H1 (cell line): ENCODE results near the gene NMT1. TPM values are rescaled to one million over a fixed set of nuclear protein-coding genes. Genes with fewer than 3 reads are reported as not detected.
A peak's percentile ranks its signal among the peaks of the same experiment; 100 is the strongest.

Experiments
- CTCF ChIA-PET: fragments of 300-600 bp; sonication (Branson Sonifier 250); formaldehyde crosslinking; loops from one replicate; lab custom pipeline; 2021; ENCODE audit not compliant: partially characterized antibody; lab: Charles Lee
- POLR2A ChIA-PET: fragments of 300-600 bp; sonication (Branson Sonifier 250); formaldehyde crosslinking; loops from one replicate; lab custom pipeline; 2021; ENCODE audit warnings: inconsistent platforms; ENCODE audit not compliant: partially characterized antibody; lab: Charles Lee
- DNase-seq, 2 experiments: peaks; one replicate each; pipeline versions ENCODE4 v3.0.0 to v3.0.0-alpha.2; 2010 to 2022; ENCODE audit warnings: low spot score in 2 of 2, low read depth in 1 of 2, mixed read lengths in 1 of 2
- FAIRE-seq: peaks from 2 replicates; lab custom pipeline; 2011; peaks lifted over from hg19 to GRCh38; lab: Jason Lieb, UNC
- H2AFZ ChIP-seq: 2 replicates; pipeline ENCODE4 v1.8.1; 2012; ENCODE audit warnings: low read length, inconsistent platforms
- H2AK5ac ChIP-seq: 2 replicates; pipeline ENCODE4 v1.6.1; 2013; ENCODE audit warnings: low read depth, low read length
- H2BK120ac ChIP-seq: replicated peaks from 2 replicates; pipeline ENCODE3; 2013; ENCODE audit warnings: low read depth, low read length, inconsistent platforms
- H2BK12ac ChIP-seq: 2 replicates; pipeline ENCODE4 v1.6.1; 2013; ENCODE audit warnings: low read depth, low read length
- H2BK15ac ChIP-seq: 2 replicates; pipeline ENCODE4 v1.6.1; 2013; ENCODE audit warnings: low read length
- H2BK20ac ChIP-seq: 2 replicates; pipeline ENCODE4 v1.6.1; 2013; ENCODE audit warnings: low read length
- H2BK5ac ChIP-seq: 2 replicates; pipeline ENCODE4 v1.6.1; 2013; ENCODE audit warnings: low read depth, low read length
- H3K14ac ChIP-seq: 2 replicates; pipeline ENCODE4 v1.6.1; 2013; ENCODE audit warnings: inconsistent platforms; ENCODE audit not compliant: insufficient read length
- H3K18ac ChIP-seq: 2 replicates; pipeline ENCODE4 v1.6.1; 2013; ENCODE audit warnings: low read length; ENCODE audit errors: extremely low read depth
- H3K23ac ChIP-seq: 2 replicates; pipeline ENCODE4 v1.6.1; 2013; ENCODE audit warnings: inconsistent platforms; ENCODE audit not compliant: insufficient read length
- H3K23me2 ChIP-seq: 2 replicates; pipeline ENCODE4 v1.6.1; 2013; ENCODE audit warnings: low read depth, low read length
- H3K27ac ChIP-seq: 2 replicates; pipeline ENCODE4 v1.6.1; 2011; ENCODE audit warnings: low read depth, low read length, inconsistent platforms
- H3K27me3 ChIP-seq, 4 experiments: replicated peaks in 1 of 4; 1 replicate in 1 of 4; 2 replicates in 3 of 4; pipeline versions ENCODE4 v1.6.1 to v1.8.1; 2011 to 2013; ENCODE audit warnings: low read length in 3 of 4, mild to moderate bottlenecking in 3 of 4, inconsistent platforms in 2 of 4, mixed read lengths in 2 of 4, moderate library complexity in 1 of 4; ENCODE audit not compliant: control insufficient read depth in 3 of 4, insufficient read depth in 3 of 4; ENCODE audit errors: extremely low read depth in 1 of 4
- H3K36me3 ChIP-seq, 4 experiments: 2 replicates each; pipeline versions ENCODE4 v1.6.1 to v1.8.1; 2011 to 2013; ENCODE audit warnings: mild to moderate bottlenecking in 4 of 4, low read length in 3 of 4, moderate library complexity in 2 of 4, control low read depth in 1 of 4, inconsistent platforms in 1 of 4; ENCODE audit not compliant: insufficient read depth in 4 of 4, control insufficient read depth in 2 of 4
- H3K4ac ChIP-seq: replicated peaks from 2 replicates; pipeline ENCODE3; 2013; ENCODE audit warnings: low read length, low read depth, mixed read lengths, inconsistent platforms; ENCODE audit not compliant: insufficient read length
- H3K4me1 ChIP-seq, 4 experiments: replicated peaks in 1 of 4; 1 replicate in 1 of 4; 2 replicates in 3 of 4; pipeline versions ENCODE4 v1.6.1 to v1.8.1; 2011 to 2013; ENCODE audit warnings: low read length in 3 of 4, inconsistent platforms in 2 of 4, mixed read lengths in 1 of 4; ENCODE audit not compliant: insufficient read depth in 4 of 4, control insufficient read depth in 3 of 4
- H3K4me2 ChIP-seq, 2 experiments: 2 replicates each; pipeline versions ENCODE4 v1.6.1 to v1.8.1; 2011 to 2013; ENCODE audit warnings: low read depth in 2 of 2, low read length in 2 of 2, control low read depth in 1 of 2, inconsistent platforms in 1 of 2, mild to moderate bottlenecking in 1 of 2; ENCODE audit not compliant: insufficient read depth in 1 of 2
- H3K4me3 ChIP-seq, 4 experiments: fragments of 200-600, 300-600 bp in 1 of 4; sonication (generic), shearing (Covaris generic), sonication (Bioruptor Twin) in 1 of 4; 2 replicates each; pipeline versions ENCODE4 v1.5.1 to v1.8.1; 2011 to 2016; ENCODE audit warnings: low read length in 4 of 4, low read depth in 3 of 4, control low read depth in 2 of 4, inconsistent platforms in 2 of 4, mild to moderate bottlenecking in 2 of 4, mixed read lengths in 1 of 4, moderate library complexity in 1 of 4; ENCODE audit not compliant: insufficient read depth in 2 of 4; ENCODE audit errors: extremely low read depth in 1 of 4
- H3K56ac ChIP-seq: replicated peaks from 2 replicates; pipeline ENCODE3; 2013; ENCODE audit warnings: low read depth, mild to moderate bottlenecking, mixed read lengths, low read length, inconsistent platforms; ENCODE audit not compliant: insufficient read length
- H3K79me1 ChIP-seq: 2 replicates; pipeline ENCODE4 v1.6.1; 2013; ENCODE audit warnings: low read depth, low read length, control low read depth
- H3K79me2 ChIP-seq, 2 experiments: 2 replicates each; pipeline versions ENCODE4 v1.6.1 to v1.8.1; 2012 to 2013; ENCODE audit warnings: low read length in 2 of 2, mild to moderate bottlenecking in 2 of 2, inconsistent platforms in 1 of 2; ENCODE audit not compliant: insufficient read depth in 2 of 2, control insufficient read depth in 1 of 2
- H3K9ac ChIP-seq, 4 experiments: replicated peaks in 1 of 4; 1 replicate in 1 of 4; 2 replicates in 3 of 4; pipeline versions ENCODE4 v1.6.1 to v1.8.1; 2011 to 2013; ENCODE audit warnings: low read depth in 3 of 4, low read length in 3 of 4, control low read depth in 2 of 4, mild to moderate bottlenecking in 2 of 4, moderate library complexity in 2 of 4, inconsistent platforms in 1 of 4; ENCODE audit errors: extremely low read depth in 1 of 4
- H3K9me3 ChIP-seq, 2 experiments: 2 replicates each; pipeline versions ENCODE4 v1.6.1 to v1.8.1; 2012 to 2013; ENCODE audit warnings: mild to moderate bottlenecking in 2 of 2, moderate library complexity in 2 of 2, control low read depth in 1 of 2, inconsistent platforms in 1 of 2, low read depth in 1 of 2, low read length in 1 of 2, mixed read lengths in 1 of 2; ENCODE audit not compliant: insufficient read depth in 2 of 2
- H4K20me1 ChIP-seq, 2 experiments: replicated peaks in 1 of 2; 2 replicates each; pipeline versions ENCODE3 to v1.8.1; 2011 to 2013; ENCODE audit warnings: inconsistent platforms in 2 of 2, low read length in 2 of 2, mild to moderate bottlenecking in 1 of 2; ENCODE audit not compliant: insufficient read depth in 2 of 2, control insufficient read depth in 1 of 2
- H4K5ac ChIP-seq: 2 replicates; pipeline ENCODE4 v1.6.1; 2013; ENCODE audit warnings: low read length, low read depth, mixed read lengths, inconsistent platforms; ENCODE audit not compliant: insufficient read length
- H4K8ac ChIP-seq: 2 replicates; pipeline ENCODE4 v1.8.0; 2013; ENCODE audit warnings: mild to moderate bottlenecking, moderate library complexity, low read length, inconsistent platforms; ENCODE audit not compliant: insufficient read depth; ENCODE audit errors: extremely low read depth
- H4K91ac ChIP-seq: replicated peaks from 2 replicates; pipeline ENCODE3; 2013; ENCODE audit warnings: low read length, mixed read lengths, inconsistent platforms; ENCODE audit not compliant: insufficient read length
- NANOG ChIP-seq: IDR thresholded peaks from 2 replicates; pipeline ENCODE4 v1.6.1; 2011; ENCODE audit warnings: low read length, low read depth, mild to moderate bottlenecking, inconsistent platforms; ENCODE audit not compliant: insufficient read depth, poor library complexity, severe bottlenecking
- PHF8 ChIP-seq: fragments of 200-600 bp; sonication (generic); conservative IDR thresholded peaks from 2 replicates; pipeline ENCODE4 v1.7.1; 2012; ENCODE audit warnings: low read depth, mild to moderate bottlenecking, inconsistent platforms, low read length, moderate library complexity
- POLR2A ChIP-seq, 2 experiments: IDR thresholded peaks; 1 replicate in 1 of 2; 2 replicates in 1 of 2; pipeline ENCODE4 v1.6.1; 2011; ENCODE audit warnings: low read depth in 2 of 2, low read length in 2 of 2, mild to moderate bottlenecking in 2 of 2; ENCODE audit errors: control extremely low read depth in 1 of 2
- TAF1 ChIP-seq: IDR thresholded peaks from 2 replicates; pipeline ENCODE4 v1.6.1; 2011; ENCODE audit warnings: mild to moderate bottlenecking, low read depth, low read length
- TBP ChIP-seq: IDR thresholded peaks from 2 replicates; pipeline ENCODE4 v1.6.1; 2011; ENCODE audit warnings: low read depth, low read length, improper control_type of control experiment
- WGBS, 2 experiments: shearing (Covaris generic) in 1 of 2; methylation state at CpG; one replicate each; pipeline versions ENCODE4 v1.1.6 to v1.1.7; 2013 to 2015; ENCODE audit warnings: low lambda C conversion rate in 2 of 2, mixed read lengths in 2 of 2, inconsistent platforms in 1 of 2, low coverage in 1 of 2, missing lambda C conversion rate in 1 of 2; ENCODE audit not compliant: insufficient replicate concordance in 2 of 2, insufficient coverage in 1 of 2, insufficient read length in 1 of 2; ENCODE audit errors: extremely low coverage in 1 of 2, missing lambda C conversion rate in 1 of 2; 5-methylcytosine and 5-hydroxymethylcytosine counted together
- polyA plus RNA-seq, 7 experiments: library from polyadenylated mRNA; depleted of rRNA in 3 of 7; stranded (reverse) in 5 of 7; unstranded in 2 of 7; fragments of >200 nt in 5 of 7; fragments of 200-250 nt in 2 of 7; gene quantifications; 1 replicate in 5 of 7; 2 replicates in 1 of 7; 4 replicates in 1 of 7; pipeline versions ENCODE4 v1.2.1 to v1.2.3, GENCODE V29; 2011 to 2013; ENCODE audit warnings: missing spikeins in 2 of 7, mixed read lengths in 2 of 7
- total RNA-seq: library from RNA; stranded (reverse); fragmentation: NEBNext Ultra II Directional; extraction: Animal tissue kit (Norgen Biotek cat#: 25700); gene quantifications from 2 replicates; pipeline ENCODE4 v1.2.1, GENCODE V29; 2021

The NMT1 gene
- total and polyA plus RNA-seq, 2 of the 8 experiments (the other 6 are each of a cell fraction or from before 2014, with no cell fraction given) = 42.9 to 149 TPM

- Histone ChIP-seq H3K27ac (peak overlapping the region; percentile 79), H3K14ac (no peak overlapping the region), H3K27me3 (no peaks in the 10 kb centered on the region; a peak in 1 of 7 replicates), H3K4me2 (peak overlapping the region; percentile 80 to 96), H3K4me3 (peak overlapping the region; percentile 53 to 78 (median 75)), H2AK5ac (no peak overlapping the region), H3K18ac (peak overlapping the region; percentile 60; the same call in 1 of the 2 replicates), H4K5ac (peak overlapping the region; percentile 24), H2BK5ac (0 out of 2 replicates have a peak overlapping the region, but pooled peaks have one; percentile 2), H2BK12ac (no peak overlapping the region; the same call in 1 of the 2 replicates), H3K4me1 (peaks cover 0 to 4% (median 1%) of the 10 kb centered on the region in 4 experiments; a peak in 2 of 7 replicates), H2BK15ac (no peak overlapping the region), H3K23ac (no peak overlapping the region), H4K20me1 (no peaks in the 10 kb centered on the region), H4K91ac (peak overlapping the region; percentile 58), H3K23me2 (peaks cover 8% of the 10 kb centered on the region; the same call in 1 of the 2 replicates), H2BK20ac (no peak overlapping the region), H3K79me2 (peaks cover 0 to 21% of the 10 kb centered on the region in 2 experiments; a peak in 2 of 4 replicates), H3K36me3 (no peaks in the 10 kb centered on the region; a peak in 1 of 8 replicates), H2AFZ (peak overlapping the region; percentile 95; the same call in 1 of the 2 replicates), H3K56ac (peak overlapping the region; percentile 32), H4K8ac (0 out of 2 replicates have a peak overlapping the region, but pooled peaks have one; percentile 28), H3K9me3 (no peaks in the 10 kb centered on the region; a peak in 1 of 4 replicates), H2BK120ac (peak overlapping the region; percentile 90), H3K4ac (no peak overlapping the region), H3K79me1 (no peaks in the 10 kb centered on the region), H3K9ac (peak overlapping the region; percentile 38 to 63 (median 58))
- CTCF ChIA-PET = no interaction called here
- DNase-seq (peak in 1 of 2 experiments; percentile 73), FAIRE-seq (no peak)
- 55% methylated on average over 14 of the region's 36 CpGs; no CpG with 5 or more reads in 1 of the 2 experiments for WGBS, 2 experiments
- POLR2A ChIA-PET = interaction anchor here (1.0 to 4.7 kb wide), 7 partner anchors 9 to 109 kb away, joined by 3 to 51 read pairs (median 4); partner anchors contain the start of genes HEXIM2 and NMT1
- TF ChIP-seq PHF8 (peak; percentile 85), TBP (peak; percentile 16; the same call in 1 of the 2 replicates), NANOG (no peak), TAF1 (0 out of 2 replicates have a peak, but pooled peaks have one; percentile 33), POLR2A (IDR thresholded peaks at IDR 0.05; ENCODE audit: control extremely low read depth in 1 of 2, low read depth in 2 of 2, low read length in 2 of 2) (no peak; a peak in 1 of 3 replicates)
These were observed 8.9 kb upstream of the NMT1 start for GRCh38 chr17:45052052-45052772.
